Natural killer cell (primary cell): ENCODE measurements around the gene MAPKAP1. TPM values are rescaled to one million over a fixed set of nuclear protein-coding genes. Genes with fewer than 3 reads are reported as not detected.

Source experiments
- ATAC-seq, 3 donors: fragments of 150-1000 bp in 2 of 3; fragments of 200-7000 bp in 1 of 3; cut with Tn5 transposase; 1 replicate in 1 of 3; 2 replicates in 2 of 3; pipeline ENCODE4 v1.10.0; 2021; ENCODE audit warnings: mild to moderate bottlenecking in 2 of 3, moderate library complexity in 2 of 3
- DNase-seq, 2 donors: peaks; one replicate each; pipeline versions ENCODE4 v3.0.0 to v3.0.0-alpha.2; 2013 to 2021; ENCODE audit warnings: mixed read lengths in 1 of 2
- H3K27ac ChIP-seq: one replicate; pipeline ENCODE4 v1.5.1; 2013; ENCODE audit warnings: mild to moderate bottlenecking, low read length
- H3K27me3 ChIP-seq: one replicate; pipeline ENCODE4 v1.6.1; 2013; ENCODE audit warnings: low read length; ENCODE audit not compliant: control insufficient read depth, insufficient read depth
- H3K36me3 ChIP-seq: one replicate; pipeline ENCODE4 v1.6.1; 2013; ENCODE audit warnings: low read length; ENCODE audit not compliant: control insufficient read depth, insufficient read depth
- H3K4me1 ChIP-seq: one replicate; pipeline ENCODE4 v1.6.1; 2013; ENCODE audit warnings: low read length; ENCODE audit not compliant: control insufficient read depth, insufficient read depth
- H3K4me3 ChIP-seq: one replicate; pipeline ENCODE4 v1.5.1; 2013; ENCODE audit warnings: low read length
- H3K9me3 ChIP-seq: one replicate; pipeline ENCODE4 v1.6.1; 2013; ENCODE audit warnings: low read length; ENCODE audit not compliant: control insufficient read depth, insufficient read depth
- H3K27ac Mint-ChIP-seq, 2 donors: one replicate each; pipeline ENCODE4 v1.8.0; 2022; ENCODE audit warnings: mild to moderate bottlenecking in 2 of 2, mixed read lengths in 2 of 2, moderate library complexity in 1 of 2
- H3K27me3 Mint-ChIP-seq, 2 donors: one replicate each; pipeline ENCODE4 v1.8.0; 2022; ENCODE audit warnings: low read depth in 2 of 2, mixed read lengths in 2 of 2
- H3K36me3 Mint-ChIP-seq: one replicate; pipeline ENCODE4 v1.8.0; 2022; ENCODE audit warnings: mixed read lengths
- H3K4me1 Mint-ChIP-seq, 2 donors: one replicate each; pipeline ENCODE4 v1.8.0; 2022; ENCODE audit warnings: mixed read lengths in 2 of 2
- H3K4me3 Mint-ChIP-seq: one replicate; pipeline ENCODE4 v1.8.0; 2022; ENCODE audit warnings: mild to moderate bottlenecking, moderate library complexity, mixed read lengths
- H3K9me3 Mint-ChIP-seq, 2 donors: one replicate each; pipeline ENCODE4 v1.8.0; 2022; ENCODE audit warnings: mixed read lengths in 2 of 2
- WGBS: methylation state at CpG from one replicate; pipeline ENCODE4 v1.1.7; 2013; ENCODE audit warnings: missing lambda C conversion rate; ENCODE audit not compliant: insufficient coverage; 5-methylcytosine and 5-hydroxymethylcytosine counted together
- intact Hi-C: fragments of 100-400 bp; cut with micrococcal nuclease; formaldehyde crosslinking; loops from one replicate; pipeline ENCODE4 v1.14.2; 2022
- total RNA-seq, 4 donors: library from RNA; stranded (reverse); fragments of 120-200 nt in 1 of 4; gene quantifications; one replicate each; pipeline versions ENCODE4 v1.2.3 to v1.2.4, GENCODE V29; 2013 to 2022
- TF ChIP-seq, protein P1 (sequence below): fragments of 200-600 bp; IDR thresholded peaks from one replicate; pipeline ENCODE4 v1.8.0; 2022; ENCODE audit warnings: antibody characterized with exemption

Gene MAPKAP1
- total RNA-seq, 3 donors from 2014 or later (not counting 1 experiment from before 2014, with no cell fraction given), result 51.1 to 73.0 (median 58.8) TPM

- Mint-ChIP-seq H3K27me3 (peaks cover 14 to 28% of the 10 kb centered on the region in 2 donors), H3K36me3 (no peaks in the 10 kb centered on the region), H3K4me1 (peaks cover 6 to 20% of the 10 kb centered on the region in 2 donors), H3K27ac (no peak overlapping the region), H3K9me3 (no peaks in the 10 kb centered on the region), H3K4me3 (peak overlapping the region; percentile 70)
- TF ChIP-seq, protein P1, sequence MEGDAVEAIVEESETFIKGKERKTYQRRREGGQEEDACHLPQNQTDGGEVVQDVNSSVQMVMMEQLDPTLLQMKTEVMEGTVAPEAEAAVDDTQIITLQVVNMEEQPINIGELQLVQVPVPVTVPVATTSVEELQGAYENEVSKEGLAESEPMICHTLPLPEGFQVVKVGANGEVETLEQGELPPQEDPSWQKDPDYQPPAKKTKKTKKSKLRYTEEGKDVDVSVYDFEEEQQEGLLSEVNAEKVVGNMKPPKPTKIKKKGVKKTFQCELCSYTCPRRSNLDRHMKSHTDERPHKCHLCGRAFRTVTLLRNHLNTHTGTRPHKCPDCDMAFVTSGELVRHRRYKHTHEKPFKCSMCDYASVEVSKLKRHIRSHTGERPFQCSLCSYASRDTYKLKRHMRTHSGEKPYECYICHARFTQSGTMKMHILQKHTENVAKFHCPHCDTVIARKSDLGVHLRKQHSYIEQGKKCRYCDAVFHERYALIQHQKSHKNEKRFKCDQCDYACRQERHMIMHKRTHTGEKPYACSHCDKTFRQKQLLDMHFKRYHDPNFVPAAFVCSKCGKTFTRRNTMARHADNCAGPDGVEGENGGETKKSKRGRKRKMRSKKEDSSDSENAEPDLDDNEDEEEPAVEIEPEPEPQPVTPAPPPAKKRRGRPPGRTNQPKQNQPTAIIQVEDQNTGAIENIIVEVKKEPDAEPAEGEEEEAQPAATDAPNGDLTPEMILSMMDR, result no peak
- Histone ChIP-seq H3K27ac (no peak overlapping the region), H3K36me3 (no peaks in the 10 kb centered on the region), H3K4me3 (no peak overlapping the region), H3K27me3 (peaks cover 7% of the 10 kb centered on the region), H3K9me3 (no peaks in the 10 kb centered on the region), H3K4me1 (peaks cover 13% of the 10 kb centered on the region)
- ATAC-seq (no peak), DNase-seq (no peak)
- WGBS, result 95% methylated on average over 13 of the region's 13 CpGs
- intact Hi-C loops, result no loop called here
Measured at GRCh38 chr9:125406810-125407087, 300.3 kb downstream of the MAPKAP1 start.

DNA sequence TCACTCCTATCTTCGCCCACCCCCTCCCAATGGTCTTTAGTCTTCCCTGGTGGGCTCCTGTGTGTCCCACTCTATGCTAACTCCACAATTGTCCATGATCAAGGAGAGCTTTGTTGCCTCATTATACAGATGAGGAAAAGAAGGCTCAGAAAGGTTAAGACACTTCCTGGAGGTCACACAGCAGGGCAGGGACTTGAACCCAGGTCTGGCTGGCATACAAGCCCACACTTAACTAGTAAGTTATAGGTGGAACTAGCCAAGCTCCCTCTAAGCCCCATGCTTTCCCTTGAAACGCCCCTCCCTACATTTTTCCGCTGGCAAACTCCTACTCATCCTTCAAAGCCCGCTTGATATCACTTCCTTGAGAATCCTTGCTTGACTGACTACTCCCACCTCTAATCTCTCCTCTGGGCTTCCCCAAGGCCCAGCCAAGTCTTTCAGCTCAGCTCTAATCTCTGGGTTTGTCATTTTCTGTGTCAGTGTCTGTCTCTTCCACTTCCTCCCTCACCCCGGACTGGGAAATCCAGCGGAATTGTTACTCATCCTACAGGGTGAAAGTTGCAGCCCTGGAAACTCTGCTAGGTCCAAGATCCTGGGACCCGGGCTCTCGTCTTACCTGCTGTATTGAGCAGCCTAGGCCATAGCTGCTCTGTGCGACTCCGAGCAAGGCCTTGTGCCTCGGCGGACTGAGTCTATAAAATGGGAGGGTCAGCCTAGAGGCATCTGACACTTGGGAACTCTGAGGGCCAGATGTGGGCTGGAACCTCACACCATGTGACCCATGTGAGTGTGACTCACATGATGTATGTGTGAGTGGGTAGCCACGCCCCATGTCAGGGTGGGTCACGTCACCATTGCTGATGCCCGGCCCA lies 300.8 kb downstream of the MAPKAP1 start:
- DNase-seq, result no peak
- Histone ChIP-seq H3K27me3 (peaks cover 7% of the 10 kb centered on the region), H3K36me3 (no peaks in the 10 kb centered on the region), H3K9me3 (no peaks in the 10 kb centered on the region), H3K4me1 (peaks cover 13% of the 10 kb centered on the region), H3K27ac (no peak overlapping the region), H3K4me3 (no peak overlapping the region)
- ATAC-seq, result no peak
- intact Hi-C loops, result no loop called here
- no peaks in the 10 kb centered on the region for H3K9me3 Mint-ChIP-seq
- H3K4me3 Mint-ChIP-seq, result no peak overlapping the region
- WGBS, result 91% methylated on average over 15 of the region's 15 CpGs
- H3K27ac Mint-ChIP-seq, result no peak overlapping the region
- no peaks in the 10 kb centered on the region for H3K36me3 Mint-ChIP-seq
- peaks cover 6 to 20% of the 10 kb centered on the region in 2 donors for H3K4me1 Mint-ChIP-seq
- TF ChIP-seq, protein P1, result no peak
- H3K27me3 Mint-ChIP-seq, result peaks cover 14 to 28% of the 10 kb centered on the region in 2 donors

DNA sequence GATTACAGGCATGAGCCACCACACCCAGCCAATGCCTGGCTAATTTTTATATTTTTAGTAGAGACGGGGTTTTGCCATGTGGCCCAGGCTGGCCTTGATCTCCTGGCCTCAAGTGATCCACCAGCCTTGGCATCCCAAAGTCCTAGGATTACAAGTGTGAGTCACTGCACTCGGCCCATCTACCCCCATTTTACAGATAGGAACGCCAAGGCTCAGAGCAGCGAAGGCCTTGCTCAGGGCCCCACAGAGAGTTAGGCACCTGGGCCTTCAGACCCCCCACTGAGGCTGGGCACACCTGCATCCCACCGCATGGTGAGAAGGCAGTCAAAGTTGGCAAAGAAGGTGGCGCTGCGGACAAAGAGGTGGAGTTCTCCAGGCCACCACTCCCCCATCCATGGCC lies 302.3 kb downstream of the MAPKAP1 start:
- Mint-ChIP-seq H3K4me1 (peaks cover 6 to 14% of the 10 kb centered on the region in 2 donors), H3K9me3 (no peaks in the 10 kb centered on the region), H3K27ac (no peak overlapping the region), H3K27me3 (peaks cover 14 to 23% of the 10 kb centered on the region in 2 donors), H3K4me3 (no peak overlapping the region), H3K36me3 (no peaks in the 10 kb centered on the region)
- 93% methylated on average over 7 of the region's 7 CpGs for WGBS
- peaks cover 7% of the 10 kb centered on the region for H3K27me3 ChIP-seq
- no peaks in the 10 kb centered on the region for H3K9me3 ChIP-seq
- peaks cover 13% of the 10 kb centered on the region for H3K4me1 ChIP-seq
- intact Hi-C loops, result no loop called here
- no peak overlapping the region for H3K4me3 ChIP-seq
- no peaks in the 10 kb centered on the region for H3K36me3 ChIP-seq
- H3K27ac ChIP-seq, result no peak overlapping the region
- TF ChIP-seq, protein P1, result no peak
- DNase-seq (no peak), ATAC-seq (no peak)
